Lower leg skin (tissue), 3 donors: Measurements from ENCODE around the gene PSAPL1.

Experiments
- POLR2A ChIP-seq, 2 donors: fragments of 450-650 bp; IDR thresholded peaks; one replicate each; pipeline ENCODE4 v1.6.1; 2016 to 2017; ENCODE audit warnings: antibody characterized with exemption in 2 of 2, mild to moderate bottlenecking in 1 of 2, moderate library complexity in 1 of 2
- TF ChIP-seq, protein P1 (sequence below), 3 donors: fragments of 450-650 bp; IDR thresholded peaks; one replicate each; pipeline ENCODE4 v1.5.1; 2016; ENCODE audit warnings: antibody characterized with exemption in 3 of 3, mild to moderate bottlenecking in 3 of 3, moderate library complexity in 2 of 3

DNA sequence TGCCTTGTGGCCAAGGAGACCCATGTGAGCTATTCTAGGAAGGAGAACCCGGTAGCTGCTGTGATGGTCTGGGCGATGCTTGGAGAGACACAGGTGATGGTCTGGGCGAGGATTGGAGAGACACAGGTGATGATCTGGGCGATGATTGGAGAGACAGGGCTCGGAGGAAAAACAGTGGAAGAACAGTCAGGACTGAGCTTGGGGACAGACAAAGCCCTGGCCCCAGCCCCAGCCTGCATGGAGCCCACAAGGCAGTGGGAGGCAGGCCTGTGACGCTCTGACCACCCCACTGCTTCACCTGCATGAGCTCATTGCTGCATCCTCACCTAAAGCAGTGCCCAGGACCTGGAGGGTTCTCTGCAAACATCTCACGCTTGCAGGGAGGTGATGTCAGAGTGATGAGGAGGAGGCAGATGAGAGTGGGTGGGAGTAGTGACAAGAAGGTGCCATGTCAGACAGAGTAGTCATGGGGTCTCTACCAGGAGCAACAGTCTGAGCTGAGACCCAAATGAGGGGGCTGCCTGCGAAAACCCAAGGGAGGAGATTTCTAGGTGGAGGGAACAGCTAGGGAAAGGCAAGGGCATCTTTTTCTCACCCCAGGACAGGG, 35.9 kb upstream of the PSAPL1 start:
- TF ChIP-seq, protein P1, sequence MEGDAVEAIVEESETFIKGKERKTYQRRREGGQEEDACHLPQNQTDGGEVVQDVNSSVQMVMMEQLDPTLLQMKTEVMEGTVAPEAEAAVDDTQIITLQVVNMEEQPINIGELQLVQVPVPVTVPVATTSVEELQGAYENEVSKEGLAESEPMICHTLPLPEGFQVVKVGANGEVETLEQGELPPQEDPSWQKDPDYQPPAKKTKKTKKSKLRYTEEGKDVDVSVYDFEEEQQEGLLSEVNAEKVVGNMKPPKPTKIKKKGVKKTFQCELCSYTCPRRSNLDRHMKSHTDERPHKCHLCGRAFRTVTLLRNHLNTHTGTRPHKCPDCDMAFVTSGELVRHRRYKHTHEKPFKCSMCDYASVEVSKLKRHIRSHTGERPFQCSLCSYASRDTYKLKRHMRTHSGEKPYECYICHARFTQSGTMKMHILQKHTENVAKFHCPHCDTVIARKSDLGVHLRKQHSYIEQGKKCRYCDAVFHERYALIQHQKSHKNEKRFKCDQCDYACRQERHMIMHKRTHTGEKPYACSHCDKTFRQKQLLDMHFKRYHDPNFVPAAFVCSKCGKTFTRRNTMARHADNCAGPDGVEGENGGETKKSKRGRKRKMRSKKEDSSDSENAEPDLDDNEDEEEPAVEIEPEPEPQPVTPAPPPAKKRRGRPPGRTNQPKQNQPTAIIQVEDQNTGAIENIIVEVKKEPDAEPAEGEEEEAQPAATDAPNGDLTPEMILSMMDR (IDR thresholded peaks at IDR 0.05): no peak
- no peak for TF ChIP-seq POLR2A (IDR thresholded peaks at IDR 0.05)
